ENCODE measurements around the gene OR9I1. TPM values are rescaled to one million over a fixed set of nuclear protein-coding genes. Genes with fewer than 3 reads are reported as not detected.

The OR9I1 gene
- total RNA-seq, 6 experiments from 2014 or later = not detected

GRCh38 chr11:58133309-58134076 lies 8.2 kb upstream of the OR9I1 start:
- ATAC-seq = no peak
- intact Hi-C loops (cut with DNase I) = no loop called here

GRCh38 chr11:58127350-58127749 lies 2.0 kb upstream of the OR9I1 start:
- H3K4me3 ChIP-seq = no peak overlapping the region
- H3K27me3 ChIP-seq = no peaks in the 10 kb centered on the region
- no peaks in the 10 kb centered on the region for H3K4me1 ChIP-seq
- no peak overlapping the region for H3K27ac ChIP-seq
- no peaks in the 10 kb centered on the region for H3K36me3 ChIP-seq
- DNase-seq (no peak), ATAC-seq (no peak)
- TF ChIP-seq POLR2A (IDR thresholded peaks at IDR 0.05) (no peak), CTCF (IDR thresholded peaks at IDR 0.05) (no peak)
- intact Hi-C loops (cut with DNase I) = no loop called here
- H3K9me3 ChIP-seq = no peaks in the 10 kb centered on the region

More at GRCh38 chr11:58133309-58134076, 8.2 kb upstream of the OR9I1 start:
- Histone ChIP-seq H3K27ac (no peak overlapping the region), H3K36me3 (no peaks in the 10 kb centered on the region), H3K4me3 (no peak overlapping the region), H3K4me1 (no peaks in the 10 kb centered on the region), H3K27me3 (no peaks in the 10 kb centered on the region), H3K9me3 (no peaks in the 10 kb centered on the region)
- TF ChIP-seq CTCF (IDR thresholded peaks at IDR 0.05) = no peak
- TF ChIP-seq POLR2A (IDR thresholded peaks at IDR 0.05) = no peak
- 33% methylated on average over 7 of the region's 7 CpGs for WGBS (ENCODE audit: insufficient coverage, low coverage, low lambda C conversion rate, missing lambda C conversion rate)
- DNase-seq = no peak

- ATAC-seq = no peak
- H3K27me3 ChIP-seq = no peaks in the 10 kb centered on the region
- TF ChIP-seq POLR2A (IDR thresholded peaks at IDR 0.05) = no peak
- no peak for TF ChIP-seq CTCF (IDR thresholded peaks at IDR 0.05)
- no peak for DNase-seq
- H3K4me1 ChIP-seq = no peaks in the 10 kb centered on the region
- no peak overlapping the region for H3K27ac ChIP-seq
- H3K9me3 ChIP-seq = no peaks in the 10 kb centered on the region
- H3K4me3 ChIP-seq = no peak overlapping the region
- intact Hi-C loops (cut with DNase I) = no loop called here
- no peaks in the 10 kb centered on the region for H3K36me3 ChIP-seq
- WGBS (ENCODE audit: insufficient coverage, low coverage, low lambda C conversion rate, missing lambda C conversion rate) = 40% methylated on average over 1 of the region's 1 CpG
Observed at GRCh38 chr11:58121096-58121495, 4.2 kb downstream of the OR9I1 start.

- H3K27me3 ChIP-seq = no peaks in the 10 kb centered on the region
- intact Hi-C loops (cut with DNase I) = no loop called here
- H3K9me3 ChIP-seq = no peaks in the 10 kb centered on the region
- 37% methylated on average over 2 of the region's 2 CpGs for WGBS (ENCODE audit: insufficient coverage, low coverage, low lambda C conversion rate, missing lambda C conversion rate)
- no peak overlapping the region for H3K27ac ChIP-seq
- ATAC-seq (no peak), DNase-seq (no peak)
- no peaks in the 10 kb centered on the region for H3K4me1 ChIP-seq
- no peak overlapping the region for H3K4me3 ChIP-seq
- TF ChIP-seq CTCF (IDR thresholded peaks at IDR 0.05) (no peak), POLR2A (IDR thresholded peaks at IDR 0.05) (no peak)
- H3K36me3 ChIP-seq = no peaks in the 10 kb centered on the region
Observed at GRCh38 chr11:58097437-58097836, 27.9 kb downstream of the OR9I1 start.

All from right lobe of liver (tissue), 6 donors.